C4-2B (cell line): ENCODE data around the gene TMPRSS13.

Experiments used
- ZFX ChIP-seq: fragments of 450-650 bp; IDR thresholded peaks from 2 replicates; pipeline ENCODE4 v1.6.1; 2017
- TF ChIP-seq, protein P1 (sequence below): fragments of 450-650 bp; conservative IDR thresholded peaks from 2 replicates; pipeline ENCODE4 v1.5.1; 2017; ENCODE audit warnings: mild to moderate bottlenecking

DNA sequence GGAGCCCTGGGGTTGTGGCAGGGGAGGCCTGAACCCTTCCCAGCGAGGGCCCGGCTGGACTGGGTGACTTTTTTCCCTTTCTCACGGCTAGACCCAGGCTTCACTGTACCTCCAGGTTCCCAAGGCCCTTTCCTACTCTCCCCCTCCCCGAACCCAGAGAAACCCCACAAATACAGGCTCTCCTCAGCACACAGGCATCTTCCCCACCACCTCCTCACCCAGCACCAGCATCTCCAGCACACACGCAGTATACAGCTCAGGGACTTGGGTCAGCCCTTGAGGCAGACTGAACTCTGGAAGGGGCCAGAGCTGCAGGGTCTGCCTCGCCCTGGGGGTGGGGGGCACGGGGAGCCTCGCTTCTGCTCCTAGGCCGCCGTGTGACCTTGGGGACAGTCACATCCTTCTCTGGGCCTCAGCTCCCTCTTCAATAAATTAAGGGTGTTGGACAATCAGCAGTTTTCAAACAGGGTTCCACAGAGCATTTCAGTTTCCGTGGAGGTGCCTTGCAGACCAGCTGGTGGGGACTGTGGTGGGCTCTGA lies 4.5 kb downstream of the TMPRSS13 start:
- TF ChIP-seq, protein P1, sequence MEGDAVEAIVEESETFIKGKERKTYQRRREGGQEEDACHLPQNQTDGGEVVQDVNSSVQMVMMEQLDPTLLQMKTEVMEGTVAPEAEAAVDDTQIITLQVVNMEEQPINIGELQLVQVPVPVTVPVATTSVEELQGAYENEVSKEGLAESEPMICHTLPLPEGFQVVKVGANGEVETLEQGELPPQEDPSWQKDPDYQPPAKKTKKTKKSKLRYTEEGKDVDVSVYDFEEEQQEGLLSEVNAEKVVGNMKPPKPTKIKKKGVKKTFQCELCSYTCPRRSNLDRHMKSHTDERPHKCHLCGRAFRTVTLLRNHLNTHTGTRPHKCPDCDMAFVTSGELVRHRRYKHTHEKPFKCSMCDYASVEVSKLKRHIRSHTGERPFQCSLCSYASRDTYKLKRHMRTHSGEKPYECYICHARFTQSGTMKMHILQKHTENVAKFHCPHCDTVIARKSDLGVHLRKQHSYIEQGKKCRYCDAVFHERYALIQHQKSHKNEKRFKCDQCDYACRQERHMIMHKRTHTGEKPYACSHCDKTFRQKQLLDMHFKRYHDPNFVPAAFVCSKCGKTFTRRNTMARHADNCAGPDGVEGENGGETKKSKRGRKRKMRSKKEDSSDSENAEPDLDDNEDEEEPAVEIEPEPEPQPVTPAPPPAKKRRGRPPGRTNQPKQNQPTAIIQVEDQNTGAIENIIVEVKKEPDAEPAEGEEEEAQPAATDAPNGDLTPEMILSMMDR = no peak
- TF ChIP-seq ZFX = no peak
